Right cardiac atrium (tissue), 5 donors: Measurements from ENCODE around the gene CPNE8. TPM values are rescaled to one million over a fixed set of nuclear protein-coding genes. Genes with fewer than 3 reads are reported as not detected.
A peak's percentile ranks its signal among the peaks of the same experiment; 100 is the strongest.

ENCODE experiments used
- ATAC-seq, 2 donors: fragments of 200-7000 bp; cut with Tn5 transposase; one replicate each; pipeline versions ENCODE4 v1.8.0 to v1.9.1; 2020; ENCODE audit warnings: moderate library complexity in 2 of 2, mild to moderate bottlenecking in 1 of 2
- DNase-seq, 3 donors: peaks; one replicate each; pipeline ENCODE4 v3.0.0-alpha.2; 2020
- H3K27ac ChIP-seq: one replicate; pipeline ENCODE4 v1.5.1; 2013; ENCODE audit warnings: mild to moderate bottlenecking, low read length, control low read depth, moderate library complexity
- H3K27me3 ChIP-seq: one replicate; pipeline ENCODE4 v1.6.1; 2013; ENCODE audit not compliant: control insufficient read depth, insufficient read depth
- H3K4me1 ChIP-seq: one replicate; pipeline ENCODE4 v1.6.1; 2013; ENCODE audit warnings: low read length; ENCODE audit not compliant: control insufficient read depth, insufficient read depth
- H3K4me3 ChIP-seq: one replicate; pipeline ENCODE4 v1.5.1; 2013; ENCODE audit warnings: low read length, control low read depth
- H3K9me3 ChIP-seq: one replicate; pipeline ENCODE4 v1.6.1; 2013; ENCODE audit warnings: low read length; ENCODE audit not compliant: control insufficient read depth
- WGBS: extraction: QIAGEN DNeasy Blood & Tissue Kit; methylation state at CpG from one replicate; pipeline ENCODE4 v1.1.7; 2013; 5-methylcytosine and 5-hydroxymethylcytosine counted together
- intact Hi-C, 4 donors: fragments of 100-400 bp; cut with DNase I; formaldehyde crosslinking; loops; one replicate each; pipeline versions ENCODE4 v1.11.0 to v1.14.0; 2022 to 2023
- polyA plus RNA-seq: library from polyadenylated mRNA; stranded (reverse); fragments of 200-250 nt; gene quantifications from one replicate; pipeline ENCODE4 v1.2.3, GENCODE V29; 2013
- total RNA-seq, 4 donors: library from RNA; stranded (reverse); fragmentation: NEBNext Ultra II Directional; extraction: Animal tissue kit (Norgen Biotek cat#: 25700); gene quantifications; one replicate each; pipeline ENCODE4 v1.2.1, GENCODE V29; 2021
- donor health status: healthy with polysubstance abuse.
- donor health status: DM: no; HTN: yes; CAD: no.
- donor health status: DM: no; HTN: no; CAD: no.
- donor health status: DM: no; HTN: yes; CAD: no; lungs with severe emphysema.
- donor health status: DM: yes; HTN: yes; CAD: no.

The CPNE8 gene
- total and polyA plus RNA-seq, 5 donors, result 14.1 to 39.7 (median 30.6) TPM

DNA sequence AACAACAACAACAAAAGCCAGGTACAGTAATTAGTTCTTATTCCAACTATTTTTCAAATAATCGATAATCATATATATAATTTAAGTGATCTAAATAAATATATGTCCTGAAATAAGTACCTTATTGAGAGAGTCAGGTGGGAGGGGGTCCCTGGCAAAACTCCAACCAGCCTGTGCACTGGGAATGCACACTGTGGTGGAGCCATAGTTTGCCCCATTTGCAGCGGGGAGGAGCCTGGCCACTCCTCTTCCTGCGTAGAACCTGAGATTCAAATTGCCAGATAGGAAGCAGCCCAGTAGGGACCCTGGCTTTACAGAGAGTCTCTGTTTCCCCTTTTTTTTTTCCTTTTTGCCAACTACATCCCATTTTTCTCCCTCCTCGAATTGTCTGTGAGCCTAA, 26.4 kb downstream of the CPNE8 start:
- Histone ChIP-seq H3K9me3 (no peaks in the 10 kb centered on the region), H3K4me3 (no peak overlapping the region), H3K27me3 (no peaks in the 10 kb centered on the region), H3K4me1 (no peaks in the 10 kb centered on the region), H3K27ac (no peak overlapping the region)
- ATAC-seq (no peak), DNase-seq (peak in 2 of 3 donors; percentile 25 to 37)
- WGBS, result 95% methylated on average over 4 of the region's 4 CpGs
- intact Hi-C loops, result no loop called here

GRCh38 chr12:38878333-38878705, 27.1 kb downstream of the CPNE8 start:
- DNase-seq, result no peak
- WGBS, result 91% methylated on average over 2 of the region's 2 CpGs
- Histone ChIP-seq H3K27ac (no peak overlapping the region), H3K4me3 (no peak overlapping the region), H3K9me3 (no peaks in the 10 kb centered on the region), H3K27me3 (no peaks in the 10 kb centered on the region), H3K4me1 (no peaks in the 10 kb centered on the region)
- intact Hi-C loops, result no loop called here
- no peak for ATAC-seq

GRCh38 chr12:38875586-38876228, 29.7 kb downstream of the CPNE8 start:
- ATAC-seq, result no peak
- 78% methylated on average over 3 of the region's 3 CpGs for WGBS

DNA sequence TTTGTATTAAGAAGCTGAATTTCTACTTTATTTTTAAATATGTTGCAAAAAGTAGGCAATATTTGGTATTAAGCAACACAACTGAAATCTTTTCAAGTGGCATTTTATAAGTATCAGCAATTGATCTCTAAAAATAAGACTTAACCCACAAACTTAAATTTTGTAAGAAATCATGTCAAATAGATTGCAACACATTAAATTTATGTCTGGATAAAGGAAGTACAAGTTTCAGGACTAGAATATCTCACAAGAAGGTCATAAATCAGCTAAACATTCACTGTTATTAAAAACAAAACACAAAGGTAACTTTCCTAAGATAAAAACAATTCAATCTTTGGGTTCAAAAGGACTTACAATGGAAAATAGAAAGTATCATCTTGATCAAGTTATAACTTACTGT, 32.8 kb downstream of the CPNE8 start:
- ATAC-seq, result no peak
- Histone ChIP-seq H3K4me3 (no peak overlapping the region), H3K27ac (no peak overlapping the region), H3K9me3 (no peaks in the 10 kb centered on the region), H3K4me1 (no peaks in the 10 kb centered on the region), H3K27me3 (no peaks in the 10 kb centered on the region)
- intact Hi-C loops, result no loop called here
- no peak for DNase-seq

More at GRCh38 chr12:38875586-38876228, 29.7 kb downstream of the CPNE8 start:
- no peak overlapping the region for H3K4me3 ChIP-seq
- no peak overlapping the region for H3K27ac ChIP-seq
- no peaks in the 10 kb centered on the region for H3K4me1 ChIP-seq
- no peak for DNase-seq
- H3K9me3 ChIP-seq, result no peaks in the 10 kb centered on the region
- intact Hi-C loops, result no loop called here
- no peaks in the 10 kb centered on the region for H3K27me3 ChIP-seq

- Histone ChIP-seq H3K4me1 (no peaks in the 10 kb centered on the region), H3K27ac (no peak overlapping the region), H3K27me3 (no peaks in the 10 kb centered on the region), H3K4me3 (no peak overlapping the region), H3K9me3 (no peaks in the 10 kb centered on the region)
- intact Hi-C loops, result no loop called here
- no peak for DNase-seq
- WGBS, result 73% methylated on average over 2 of the region's 2 CpGs
- no peak for ATAC-seq
Measured at GRCh38 chr12:38872156-38872555, 33.2 kb downstream of the CPNE8 start.

GRCh38 chr12:38869036-38869435, 36.4 kb downstream of the CPNE8 start:
- no peak overlapping the region for H3K4me3 ChIP-seq
- no peak for ATAC-seq
- intact Hi-C loops, result no loop called here
- no peaks in the 10 kb centered on the region for H3K4me1 ChIP-seq
- DNase-seq, result no peak
- H3K27me3 ChIP-seq, result no peaks in the 10 kb centered on the region
- no peak overlapping the region for H3K27ac ChIP-seq
- H3K9me3 ChIP-seq, result no peaks in the 10 kb centered on the region

DNA sequence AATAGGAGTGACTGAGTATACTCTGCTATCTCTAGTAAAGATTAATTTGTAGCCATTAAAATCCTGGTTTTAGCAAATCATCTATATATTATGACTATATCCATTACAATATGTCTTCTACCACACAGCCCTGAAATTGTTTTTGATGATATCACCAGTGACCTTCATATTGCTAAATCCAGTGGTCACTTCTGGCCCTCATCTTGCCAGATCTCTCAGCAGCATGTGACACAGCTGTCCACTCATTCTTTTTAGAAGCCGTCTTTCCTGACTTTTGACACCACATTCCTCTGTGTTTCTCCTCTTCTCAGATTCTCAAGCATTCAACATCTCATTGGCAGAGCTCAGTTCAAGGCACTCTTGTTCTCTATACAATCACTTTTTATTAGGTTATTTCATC, 54.9 kb downstream of the CPNE8 start:
- no peak overlapping the region for H3K27ac ChIP-seq
- H3K27me3 ChIP-seq, result no peaks in the 10 kb centered on the region
- 56% methylated on average over 1 of the region's 1 CpG for WGBS
- no peak overlapping the region for H3K4me3 ChIP-seq
- ATAC-seq, result peak; percentile 38 to 54
- no peak for DNase-seq
- peaks cover 9% of the 10 kb centered on the region for H3K4me1 ChIP-seq
- H3K9me3 ChIP-seq, result no peaks in the 10 kb centered on the region
- intact Hi-C loops, result no loop called here

DNA sequence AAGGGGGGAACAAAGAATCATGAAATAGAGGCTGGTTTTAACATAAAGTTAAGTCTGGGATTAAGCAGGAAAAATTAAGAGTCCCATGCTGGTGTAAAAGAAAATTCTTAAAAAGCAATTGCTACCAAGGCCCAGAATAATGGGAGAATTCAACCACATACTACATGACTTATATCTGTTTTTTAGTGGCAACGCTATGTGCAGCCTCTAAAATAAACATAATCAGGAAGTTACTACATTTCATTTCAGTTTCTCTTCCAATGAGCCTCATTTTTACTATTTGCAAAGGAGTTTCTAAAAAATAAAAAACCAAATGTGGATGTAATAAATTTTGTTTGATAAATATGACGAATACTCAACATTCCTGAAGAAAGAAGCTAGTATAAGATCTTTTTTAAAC, 58.1 kb downstream of the CPNE8 start:
- H3K27me3 ChIP-seq, result no peaks in the 10 kb centered on the region
- DNase-seq, result no peak
- H3K4me1 ChIP-seq, result peaks cover 9% of the 10 kb centered on the region
- no peak overlapping the region for H3K27ac ChIP-seq
- ATAC-seq, result no peak
- H3K4me3 ChIP-seq, result no peak overlapping the region
- intact Hi-C loops, result no loop called here
- H3K9me3 ChIP-seq, result no peaks in the 10 kb centered on the region
- WGBS, result 56% methylated on average over 2 of the region's 2 CpGs

- Histone ChIP-seq H3K9me3 (no peaks in the 10 kb centered on the region), H3K4me1 (peaks cover 3% of the 10 kb centered on the region), H3K4me3 (no peak overlapping the region), H3K27ac (no peak overlapping the region), H3K27me3 (no peaks in the 10 kb centered on the region)
- DNase-seq (no peak), ATAC-seq (no peak)
- intact Hi-C loops, result no loop called here
- 60% methylated on average over 4 of the region's 4 CpGs for WGBS
Measured at GRCh38 chr12:38844267-38844666, 61.1 kb downstream of the CPNE8 start.

DNA sequence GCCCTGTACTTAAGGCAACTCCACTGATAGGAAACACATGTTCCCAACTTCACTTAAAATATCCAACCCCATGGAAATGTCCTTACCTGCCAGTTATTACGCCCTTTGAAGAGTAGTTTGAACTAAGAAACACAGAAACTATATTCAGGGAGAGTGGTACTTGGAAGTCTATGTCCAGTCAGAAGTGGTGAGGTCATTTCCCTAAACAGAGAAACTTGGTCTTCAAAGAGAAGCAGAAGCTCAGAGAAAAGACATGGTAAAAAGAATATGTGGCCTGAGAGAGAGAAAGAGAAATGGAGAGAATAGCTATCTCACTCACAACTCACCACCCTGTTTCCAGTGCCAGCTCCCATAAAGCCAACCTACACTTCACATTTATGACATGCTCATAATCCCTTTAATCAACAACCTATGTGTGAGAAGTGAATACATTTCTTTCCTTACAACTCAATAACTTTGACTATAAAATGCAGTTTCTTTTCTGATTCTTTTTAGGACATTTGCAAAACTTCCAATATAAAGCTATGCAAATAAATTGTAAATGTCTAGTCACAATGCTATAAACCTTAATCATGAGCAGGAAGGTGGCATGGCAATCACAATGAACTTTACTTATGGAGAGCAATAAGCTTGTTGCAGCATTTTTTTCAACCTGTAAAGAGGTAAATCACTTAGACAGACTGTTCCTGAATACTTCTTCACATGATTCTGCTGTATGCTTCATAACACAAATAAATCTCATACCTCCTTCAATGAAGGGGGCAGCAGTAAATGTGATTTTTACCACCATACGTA, 67.1 kb downstream of the CPNE8 start:
- Histone ChIP-seq H3K27ac (no peak overlapping the region), H3K4me3 (no peak overlapping the region), H3K4me1 (no peaks in the 10 kb centered on the region), H3K9me3 (no peaks in the 10 kb centered on the region), H3K27me3 (no peaks in the 10 kb centered on the region)
- WGBS, result 88% methylated on average over 2 of the region's 2 CpGs
- intact Hi-C loops, result no loop called here
- DNase-seq (no peak), ATAC-seq (peak in 1 of 2 donors; percentile 40)

GRCh38 chr12:38831715-38832114, 73.7 kb downstream of the CPNE8 start:
- Histone ChIP-seq H3K27me3 (no peaks in the 10 kb centered on the region), H3K4me3 (no peak overlapping the region), H3K4me1 (peaks cover 1% of the 10 kb centered on the region), H3K9me3 (no peaks in the 10 kb centered on the region), H3K27ac (no peak overlapping the region)
- DNase-seq (no peak), ATAC-seq (no peak)
- intact Hi-C loops, result no loop called here
- 92% methylated on average over 5 of the region's 5 CpGs for WGBS
